ENCODE data around the gene NPY. TPM values are rescaled to one million over a fixed set of nuclear protein-coding genes. Genes with fewer than 3 reads are reported as not detected.

NPY gene
- total RNA-seq, 1 experiment from 2014 or later = not detected

DNA sequence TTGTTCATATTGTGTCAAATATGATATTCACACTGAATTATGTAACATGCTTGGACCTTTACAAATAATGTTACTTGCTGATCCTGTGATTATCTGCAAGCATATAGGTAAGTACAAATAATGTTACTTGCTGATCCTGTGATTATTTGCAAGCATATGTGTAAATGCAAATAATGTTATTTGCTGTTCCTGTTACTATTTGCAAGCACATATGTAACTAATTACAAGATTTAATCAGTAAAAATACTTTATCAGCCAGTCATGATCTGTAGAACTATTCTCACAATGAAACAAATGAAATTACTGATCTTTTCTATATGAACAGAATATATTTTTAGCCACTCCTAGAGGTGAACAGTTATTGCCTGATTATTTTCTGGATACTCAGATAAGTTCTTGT lies 44.7 kb upstream of the NPY start:
- intact Hi-C loops (cut with micrococcal nuclease) = no loop called here

More for the DNA sequence above, 44.7 kb upstream of the NPY start:
- no peak for DNase-seq (ENCODE audit: low read depth, low spot score)
- H3K4me3 ChIP-seq (replicated peaks in 1 of 2; ENCODE audit: low read depth in 1 of 2, low read length in 2 of 2) = no peak overlapping the region
- H3K27me3 ChIP-seq (ENCODE audit: insufficient read depth, low read length) = peaks cover 3% of the 10 kb centered on the region; the same call in 1 of the 2 replicates
- H3K4me2 ChIP-seq (ENCODE audit: low read length) = no peak overlapping the region
- TF ChIP-seq ZFX (IDR thresholded peaks at IDR 0.05) (no peak), ELF1 (IDR thresholded peaks at IDR 0.05; ENCODE audit: borderline replicate concordance, low read depth) (no peak), EGR1 (IDR thresholded peaks at IDR 0.05; ENCODE audit: low read depth) (no peak), POLR2A (IDR thresholded peaks at IDR 0.05; ENCODE audit: borderline replicate concordance, extremely low read depth, insufficient read depth, insufficient read length) (no peak), CEBPB (IDR thresholded peaks at IDR 0.05; ENCODE audit: low read depth) (no peak), EZH2 (IDR thresholded peaks at IDR 0.05) (no peak), RAD21 (IDR thresholded peaks at IDR 0.05; ENCODE audit: low read depth) (no peak)
- TF ChIP-seq, protein P1, sequence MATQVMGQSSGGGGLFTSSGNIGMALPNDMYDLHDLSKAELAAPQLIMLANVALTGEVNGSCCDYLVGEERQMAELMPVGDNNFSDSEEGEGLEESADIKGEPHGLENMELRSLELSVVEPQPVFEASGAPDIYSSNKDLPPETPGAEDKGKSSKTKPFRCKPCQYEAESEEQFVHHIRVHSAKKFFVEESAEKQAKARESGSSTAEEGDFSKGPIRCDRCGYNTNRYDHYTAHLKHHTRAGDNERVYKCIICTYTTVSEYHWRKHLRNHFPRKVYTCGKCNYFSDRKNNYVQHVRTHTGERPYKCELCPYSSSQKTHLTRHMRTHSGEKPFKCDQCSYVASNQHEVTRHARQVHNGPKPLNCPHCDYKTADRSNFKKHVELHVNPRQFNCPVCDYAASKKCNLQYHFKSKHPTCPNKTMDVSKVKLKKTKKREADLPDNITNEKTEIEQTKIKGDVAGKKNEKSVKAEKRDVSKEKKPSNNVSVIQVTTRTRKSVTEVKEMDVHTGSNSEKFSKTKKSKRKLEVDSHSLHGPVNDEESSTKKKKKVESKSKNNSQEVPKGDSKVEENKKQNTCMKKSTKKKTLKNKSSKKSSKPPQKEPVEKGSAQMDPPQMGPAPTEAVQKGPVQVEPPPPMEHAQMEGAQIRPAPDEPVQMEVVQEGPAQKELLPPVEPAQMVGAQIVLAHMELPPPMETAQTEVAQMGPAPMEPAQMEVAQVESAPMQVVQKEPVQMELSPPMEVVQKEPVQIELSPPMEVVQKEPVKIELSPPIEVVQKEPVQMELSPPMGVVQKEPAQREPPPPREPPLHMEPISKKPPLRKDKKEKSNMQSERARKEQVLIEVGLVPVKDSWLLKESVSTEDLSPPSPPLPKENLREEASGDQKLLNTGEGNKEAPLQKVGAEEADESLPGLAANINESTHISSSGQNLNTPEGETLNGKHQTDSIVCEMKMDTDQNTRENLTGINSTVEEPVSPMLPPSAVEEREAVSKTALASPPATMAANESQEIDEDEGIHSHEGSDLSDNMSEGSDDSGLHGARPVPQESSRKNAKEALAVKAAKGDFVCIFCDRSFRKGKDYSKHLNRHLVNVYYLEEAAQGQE (IDR thresholded peaks at IDR 0.05; ENCODE audit: low read depth) = no peak
- TF ChIP-seq, protein P2, sequence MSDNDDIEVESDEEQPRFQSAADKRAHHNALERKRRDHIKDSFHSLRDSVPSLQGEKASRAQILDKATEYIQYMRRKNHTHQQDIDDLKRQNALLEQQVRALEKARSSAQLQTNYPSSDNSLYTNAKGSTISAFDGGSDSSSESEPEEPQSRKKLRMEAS (IDR thresholded peaks at IDR 0.05) = no peak
- TF ChIP-seq, protein P3, sequence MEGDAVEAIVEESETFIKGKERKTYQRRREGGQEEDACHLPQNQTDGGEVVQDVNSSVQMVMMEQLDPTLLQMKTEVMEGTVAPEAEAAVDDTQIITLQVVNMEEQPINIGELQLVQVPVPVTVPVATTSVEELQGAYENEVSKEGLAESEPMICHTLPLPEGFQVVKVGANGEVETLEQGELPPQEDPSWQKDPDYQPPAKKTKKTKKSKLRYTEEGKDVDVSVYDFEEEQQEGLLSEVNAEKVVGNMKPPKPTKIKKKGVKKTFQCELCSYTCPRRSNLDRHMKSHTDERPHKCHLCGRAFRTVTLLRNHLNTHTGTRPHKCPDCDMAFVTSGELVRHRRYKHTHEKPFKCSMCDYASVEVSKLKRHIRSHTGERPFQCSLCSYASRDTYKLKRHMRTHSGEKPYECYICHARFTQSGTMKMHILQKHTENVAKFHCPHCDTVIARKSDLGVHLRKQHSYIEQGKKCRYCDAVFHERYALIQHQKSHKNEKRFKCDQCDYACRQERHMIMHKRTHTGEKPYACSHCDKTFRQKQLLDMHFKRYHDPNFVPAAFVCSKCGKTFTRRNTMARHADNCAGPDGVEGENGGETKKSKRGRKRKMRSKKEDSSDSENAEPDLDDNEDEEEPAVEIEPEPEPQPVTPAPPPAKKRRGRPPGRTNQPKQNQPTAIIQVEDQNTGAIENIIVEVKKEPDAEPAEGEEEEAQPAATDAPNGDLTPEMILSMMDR (IDR thresholded peaks at IDR 0.05 in 2 of 3, conservative IDR thresholded peaks at IDR 0.05 in 1 of 3; ENCODE audit: borderline replicate concordance in 1 of 3, insufficient read depth in 1 of 3, low read depth in 2 of 3, low read length in 2 of 3) = no peak
- no peaks in the 10 kb centered on the region for H3K9me2 ChIP-seq (ENCODE audit: insufficient read depth)
- no peaks in the 10 kb centered on the region for H3K4me1 ChIP-seq (ENCODE audit: control insufficient read depth in 1 of 2, insufficient read depth in 2 of 2, low read length in 2 of 2)
- POLR2A ChIA-PET = no interaction called here
- RAD21 ChIA-PET (ENCODE audit: low non-redundant PET in 1 of 2, low total read pairs in 2 of 2, uncharacterized antibody in 2 of 2, unreplicated experiment in 2 of 2) = no interaction called here
- no peak overlapping the region for H3K9ac ChIP-seq (ENCODE audit: low read length)
- H4K20me1 ChIP-seq (ENCODE audit: insufficient read depth) = no peaks in the 10 kb centered on the region
- no peak overlapping the region for H2AFZ ChIP-seq (ENCODE audit: low read depth, low read length, poor library complexity, severe bottlenecking)
- H3K27ac ChIP-seq (ENCODE audit: low read depth, low read length) = no peak overlapping the region
- H3K9me3 ChIP-seq (ENCODE audit: control insufficient read depth in 1 of 2, insufficient read depth in 1 of 2, low read depth in 1 of 2, low read length in 2 of 2) = no peaks in the 10 kb centered on the region
- no peak for ATAC-seq
- CTCF ChIA-PET = no interaction called here
- no peaks in the 10 kb centered on the region for H3K36me3 ChIP-seq (ENCODE audit: control insufficient read depth in 1 of 2, insufficient read depth in 2 of 2, low read length in 2 of 2)
- no peaks in the 10 kb centered on the region for H3K79me2 ChIP-seq (ENCODE audit: insufficient read depth, low read length)
- BruUV-seq (replicated peaks) = no TSS peak
